HG02943 (cell line): ENCODE measurements around the gene COX5A.
A peak's percentile ranks its signal among the peaks of the same experiment; 100 is the strongest.
"Not testable (repeated sequence)": the region's sequence is repeated elsewhere in the genome, so short reads cannot be mapped to it uniquely, and the experiment has no call there.

Source experiments
- ATAC-seq: cut with Tn5 transposase; IDR thresholded peaks from one replicate; pipeline ENCODE4 v1.9.1; 2021; ENCODE audit warnings: mild to moderate bottlenecking, low read depth, moderate library complexity; ENCODE audit not compliant: unreplicated experiment

COX5A gene

DNA sequence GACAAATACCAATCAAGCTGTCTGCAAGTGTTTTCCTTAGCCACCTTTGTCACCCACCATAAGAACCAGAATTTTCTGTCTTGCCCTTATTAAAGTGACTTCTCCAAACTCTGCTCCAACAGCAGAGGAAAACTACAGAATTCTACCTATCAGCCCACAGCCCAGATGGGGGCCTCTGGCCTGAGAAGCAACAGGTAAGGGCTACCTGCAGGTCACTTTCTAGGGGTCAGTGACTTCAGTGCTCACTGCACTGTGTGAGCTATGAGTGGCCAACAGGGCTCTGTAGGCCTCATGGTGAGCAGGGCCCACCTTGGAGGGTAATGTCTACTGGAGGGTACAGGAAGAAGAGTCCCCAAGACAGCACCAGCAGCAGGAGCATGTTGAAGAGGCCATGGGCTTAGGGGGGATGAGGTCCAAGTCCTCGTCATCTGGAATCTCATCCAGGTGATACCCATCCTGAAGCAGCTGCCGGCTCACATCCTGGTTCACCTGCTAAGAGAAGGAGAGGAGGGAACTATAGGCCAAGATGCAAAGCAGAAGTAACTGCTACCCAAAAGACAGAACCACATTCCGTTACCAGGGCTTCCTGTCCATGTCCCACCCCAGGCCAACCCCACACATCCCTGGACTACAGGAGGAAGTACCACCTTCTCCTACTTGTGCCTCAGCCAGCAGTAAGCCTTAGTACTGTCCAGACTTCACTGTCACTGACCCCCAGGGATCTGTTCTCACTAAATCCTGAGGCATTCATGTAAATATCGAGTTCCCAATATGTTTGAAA lies 35.4 kb downstream of the COX5A start:
- ATAC-seq, result no peak

DNA sequence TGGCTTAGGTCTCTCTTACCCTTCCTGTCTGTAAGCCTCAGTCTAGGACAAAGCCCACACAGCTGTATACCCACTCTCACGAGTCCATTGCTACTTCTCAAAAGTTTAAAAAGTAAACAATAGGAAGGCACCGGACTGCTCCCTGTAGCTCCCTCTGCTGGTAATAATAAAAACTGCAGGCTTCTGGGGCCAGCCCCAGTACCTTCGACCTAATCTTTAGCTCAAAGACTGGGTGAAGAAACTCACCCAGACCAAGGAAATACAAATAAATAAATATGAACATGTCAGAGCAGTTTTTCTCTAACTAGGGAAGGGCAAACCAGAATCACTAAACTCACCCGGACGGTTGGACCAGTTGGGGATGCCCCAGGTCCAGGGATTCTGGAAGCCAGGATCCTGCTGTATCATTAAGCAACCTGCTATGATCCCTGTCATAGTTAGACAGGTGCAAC lies 36.2 kb downstream of the COX5A start:
- no peak for ATAC-seq

DNA sequence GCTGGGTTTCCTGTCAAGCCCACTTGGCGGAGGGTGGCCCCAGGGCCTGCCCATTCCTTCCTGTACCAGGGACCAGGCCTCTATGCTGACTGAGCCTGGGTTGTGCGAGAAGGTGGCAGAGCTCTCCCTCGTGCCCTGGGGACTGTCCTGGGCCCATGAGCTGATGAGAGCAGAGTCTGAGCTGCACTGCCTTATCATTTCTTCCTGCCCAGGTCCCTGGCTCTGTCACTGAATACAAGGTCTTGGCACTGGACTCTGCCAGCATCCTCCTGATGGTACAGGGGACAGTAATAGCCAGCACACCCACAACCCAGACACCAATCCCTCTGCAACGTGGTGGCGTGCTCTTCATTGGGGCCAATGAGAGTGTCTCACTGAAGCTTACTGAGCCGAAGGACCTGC lies 40.6 kb downstream of the COX5A start:
- no peak for ATAC-seq

DNA sequence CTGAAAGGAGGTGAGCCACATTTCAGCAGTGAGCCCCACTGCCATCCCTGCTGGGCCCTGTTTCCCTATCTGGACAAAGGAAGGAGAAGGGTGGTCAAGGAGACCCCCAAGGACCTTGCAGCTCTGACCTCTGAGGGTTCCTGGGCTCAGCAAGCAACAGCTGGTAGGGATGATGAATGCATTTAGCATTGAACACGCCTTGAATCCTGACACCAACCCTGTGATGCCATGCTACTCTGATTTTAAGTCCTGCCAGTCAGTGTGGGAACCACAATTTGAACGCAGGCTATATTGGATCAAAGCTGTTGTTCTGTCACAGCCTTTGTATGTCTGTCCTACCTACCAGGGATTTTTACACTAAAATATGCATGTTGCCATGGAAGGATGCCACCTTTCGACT lies 41.6 kb downstream of the COX5A start:
- ATAC-seq, result no peak

DNA sequence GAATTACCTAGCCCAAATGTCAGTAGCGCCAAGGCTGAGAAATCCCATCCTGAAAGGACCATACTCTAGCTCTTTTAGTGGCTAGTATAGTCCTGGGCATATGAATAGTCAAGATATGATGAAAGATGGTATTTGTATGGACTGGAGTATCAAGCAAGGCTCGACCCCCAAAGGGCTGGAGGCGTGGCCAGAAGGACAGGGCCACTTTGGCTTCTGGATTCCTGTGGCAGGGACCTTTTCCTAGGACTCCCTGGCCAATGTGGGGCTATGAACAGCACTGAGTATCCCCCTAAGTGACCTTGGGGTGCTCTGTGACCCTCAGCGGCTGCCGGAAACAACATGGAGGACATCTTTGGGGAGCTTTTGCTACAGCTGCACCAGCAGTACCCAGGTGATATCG lies 42.0 kb downstream of the COX5A start:
- ATAC-seq, result no peak

DNA sequence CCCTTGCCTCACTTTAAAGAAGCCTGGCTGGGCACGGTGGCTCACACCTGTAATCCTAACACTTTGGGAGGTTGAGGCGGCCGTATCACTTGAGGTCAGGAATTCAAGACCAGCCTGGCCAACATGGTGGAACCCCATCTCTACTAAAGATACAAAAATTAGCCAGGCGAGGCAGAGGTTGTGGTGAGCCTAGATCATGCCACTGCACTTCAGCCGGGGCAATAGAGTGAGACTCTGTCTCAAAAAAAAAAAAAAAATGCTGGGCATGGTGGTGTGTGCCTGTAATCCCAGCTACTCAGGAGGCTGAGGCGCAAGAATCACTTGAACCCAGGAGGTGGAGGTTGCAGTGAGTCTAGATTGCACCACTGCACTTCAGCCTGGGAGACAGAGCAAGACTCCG lies 43.5 kb downstream of the COX5A start:
- not testable (repeated sequence) for ATAC-seq

DNA sequence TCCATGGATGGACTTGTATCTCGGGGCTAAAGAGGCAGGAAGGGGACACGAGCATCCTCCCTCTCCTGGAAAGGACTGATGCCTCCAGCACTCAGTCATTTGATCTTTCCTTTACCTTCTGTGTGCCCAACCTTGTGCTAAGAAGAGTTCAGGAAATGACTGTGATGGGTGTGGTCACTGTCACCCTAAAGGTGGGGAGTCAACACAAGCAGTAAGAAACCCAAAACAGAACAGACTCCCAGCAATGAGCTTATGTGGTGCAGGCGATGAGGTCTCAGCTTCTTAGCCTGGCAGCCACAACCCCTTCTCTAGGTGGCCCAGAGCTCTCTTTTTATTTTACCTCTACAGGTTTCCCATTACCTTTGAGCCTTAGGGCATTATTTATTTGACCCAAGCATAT lies 44.2 kb downstream of the COX5A start:
- ATAC-seq, result no peak

DNA sequence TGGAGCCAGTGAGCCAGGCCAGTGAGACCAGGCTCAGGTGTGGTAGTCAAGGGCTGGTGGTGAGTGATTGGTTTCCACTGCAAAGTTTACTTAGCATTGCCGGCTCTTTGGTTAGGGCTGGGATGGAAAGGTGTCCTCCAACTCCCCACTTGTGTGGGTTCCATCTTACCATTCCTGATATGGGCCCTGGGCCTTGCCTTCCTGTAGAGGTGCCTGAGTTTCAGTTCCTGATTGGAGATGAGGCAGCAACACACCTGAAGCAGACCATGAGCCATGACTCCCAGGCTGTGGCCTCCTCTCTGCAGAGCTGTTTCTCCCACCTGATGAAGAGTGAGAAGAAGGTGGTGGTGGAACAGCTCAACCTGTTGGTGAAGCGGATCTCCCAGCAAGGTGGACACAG lies 44.9 kb downstream of the COX5A start:
- ATAC-seq, result no peak

DNA sequence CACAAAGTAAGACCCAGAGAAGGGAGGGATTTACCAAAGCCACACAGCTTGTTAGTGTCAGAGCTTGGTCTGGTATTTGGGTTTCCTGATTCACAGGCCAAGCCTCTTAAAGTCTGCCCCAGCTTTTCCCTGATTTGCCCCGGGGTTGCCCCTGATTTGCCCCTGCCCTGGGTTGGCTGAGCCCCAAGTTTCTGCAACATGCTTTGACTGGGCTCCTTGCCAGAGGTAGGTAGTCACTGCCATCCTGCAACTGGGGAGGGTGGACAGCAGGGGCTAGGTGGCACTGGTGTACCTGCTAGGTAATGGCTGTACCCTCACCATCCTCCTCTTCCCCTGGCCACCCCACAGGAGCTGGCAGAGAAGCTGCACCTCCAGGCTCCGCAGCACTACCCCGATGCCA lies 45.6 kb downstream of the COX5A start:
- ATAC-seq, result no peak

DNA sequence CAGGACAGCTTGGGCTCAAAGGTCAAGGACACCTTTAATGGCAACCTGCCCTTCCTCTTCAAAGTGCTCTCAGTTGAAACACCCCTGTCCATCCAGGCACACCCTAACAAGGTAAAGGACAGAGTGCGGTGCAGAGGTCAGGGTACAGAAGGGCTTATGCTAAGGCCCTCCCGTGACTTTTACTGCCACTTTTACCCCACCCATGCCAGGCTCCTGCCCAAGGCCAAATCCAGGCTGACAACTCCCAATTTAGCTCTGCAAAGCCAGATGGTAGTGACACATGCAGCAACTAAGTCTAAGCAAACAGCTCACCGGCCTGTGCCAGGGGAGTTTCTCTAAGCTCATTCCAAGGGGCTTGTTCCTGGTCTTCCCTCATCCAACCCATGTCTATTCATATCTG lies 46.4 kb downstream of the COX5A start:
- no peak for ATAC-seq

DNA sequence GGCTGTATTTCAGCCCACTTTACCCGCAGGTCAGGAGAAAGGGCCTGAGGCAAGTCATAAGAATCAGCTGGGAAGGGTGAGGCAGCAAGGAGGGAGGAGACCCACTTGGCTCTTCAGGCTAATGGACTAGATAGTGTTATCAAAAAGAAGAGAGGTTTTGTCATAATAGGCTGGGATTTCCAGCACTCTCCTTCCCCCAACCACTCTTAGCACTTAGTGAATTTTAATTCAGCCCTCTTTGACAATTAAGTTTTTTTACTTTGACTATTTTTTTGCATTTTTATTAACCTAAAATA lies 47.3 kb downstream of the COX5A start:
- no peak for ATAC-seq

DNA sequence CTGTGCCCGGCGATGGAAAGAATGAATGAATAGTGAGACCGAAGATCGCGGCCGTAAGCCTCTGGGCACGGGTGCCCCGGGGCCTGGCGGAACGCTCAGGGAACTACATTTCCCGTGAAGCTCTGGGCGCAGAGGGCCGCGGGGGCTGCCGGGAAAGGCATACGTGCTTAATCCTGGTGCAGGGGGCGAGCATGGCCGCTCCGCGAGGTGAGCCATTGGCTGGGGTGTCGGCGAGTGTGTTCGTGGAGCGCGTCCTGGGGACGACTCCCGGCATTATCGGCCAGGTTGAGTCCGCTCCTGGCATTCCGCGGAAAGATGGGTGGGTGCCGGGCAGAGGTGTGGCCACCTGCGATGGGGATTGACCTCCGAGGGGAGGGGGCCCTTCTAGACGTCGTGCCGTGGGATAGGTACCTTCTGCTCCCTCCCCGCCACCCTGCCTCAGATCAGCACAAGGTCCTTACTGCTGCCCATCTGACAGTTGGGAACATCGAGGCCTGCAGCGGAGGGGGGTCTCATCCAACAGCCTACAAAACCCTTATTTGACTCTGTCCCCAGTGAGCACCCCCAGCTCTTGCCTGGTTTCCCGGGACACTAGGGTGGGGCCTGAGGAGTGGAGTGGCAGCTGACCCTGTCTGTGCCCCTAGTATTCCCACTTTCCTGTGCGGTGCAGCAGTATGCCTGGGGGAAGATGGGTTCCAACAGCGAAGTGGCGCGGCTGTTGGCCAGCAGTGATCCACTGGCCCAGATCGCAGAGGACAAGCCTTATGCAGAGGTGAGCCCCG lies 47.8 kb downstream of the COX5A start, which contains the start of gene MPI:
MPI (plus strand) TSS at position 160 of the 782 bp plus-strand sequence; CDS start at position 192, 32 bp downstream.
- peak; percentile 94 for ATAC-seq

DNA sequence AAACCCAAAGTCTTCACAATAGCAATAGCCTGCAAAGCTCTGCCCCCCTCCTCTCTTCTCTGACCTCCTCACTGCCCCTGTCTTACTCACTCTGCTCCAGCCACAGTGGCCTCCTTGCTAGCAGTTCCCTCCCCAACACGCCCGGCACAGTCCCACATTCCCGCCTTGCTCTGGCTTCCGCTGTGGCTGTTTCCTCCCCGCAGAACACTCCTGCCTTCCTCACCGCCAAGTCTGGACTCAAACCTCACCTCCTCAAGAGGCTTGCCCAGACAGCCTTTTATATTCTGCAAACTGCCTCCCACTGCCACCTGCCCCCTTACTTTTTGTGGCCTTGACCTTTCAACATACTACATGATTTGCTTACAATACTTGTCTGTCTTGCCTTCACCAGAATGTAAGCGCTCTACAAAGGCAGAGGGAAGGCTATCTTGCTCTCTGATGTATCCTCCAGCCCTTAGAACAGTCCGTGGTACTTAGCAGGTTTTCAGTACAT lies 48.4 kb downstream of the COX5A start:
- ATAC-seq, result peak; percentile 23

DNA sequence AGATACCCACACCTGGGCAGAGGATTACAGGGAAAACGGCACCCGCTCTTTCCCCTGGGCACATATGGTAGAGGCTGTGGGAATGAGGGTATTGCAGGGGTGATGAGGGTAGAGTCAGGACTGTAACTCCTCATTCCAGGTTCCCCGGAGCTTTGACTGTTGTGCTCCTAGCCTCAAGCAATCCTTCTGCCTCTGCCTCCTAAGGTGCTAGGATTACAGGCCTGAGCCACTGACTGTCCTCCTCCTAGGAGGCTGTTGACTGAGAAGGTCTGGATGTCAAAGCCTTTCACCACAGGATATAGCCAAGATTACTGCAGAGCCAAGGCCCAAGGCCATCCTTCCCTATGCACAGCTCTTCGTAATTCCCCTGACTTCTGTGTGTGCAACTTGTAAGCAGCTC lies 49.2 kb downstream of the COX5A start:
- ATAC-seq, result no peak

DNA sequence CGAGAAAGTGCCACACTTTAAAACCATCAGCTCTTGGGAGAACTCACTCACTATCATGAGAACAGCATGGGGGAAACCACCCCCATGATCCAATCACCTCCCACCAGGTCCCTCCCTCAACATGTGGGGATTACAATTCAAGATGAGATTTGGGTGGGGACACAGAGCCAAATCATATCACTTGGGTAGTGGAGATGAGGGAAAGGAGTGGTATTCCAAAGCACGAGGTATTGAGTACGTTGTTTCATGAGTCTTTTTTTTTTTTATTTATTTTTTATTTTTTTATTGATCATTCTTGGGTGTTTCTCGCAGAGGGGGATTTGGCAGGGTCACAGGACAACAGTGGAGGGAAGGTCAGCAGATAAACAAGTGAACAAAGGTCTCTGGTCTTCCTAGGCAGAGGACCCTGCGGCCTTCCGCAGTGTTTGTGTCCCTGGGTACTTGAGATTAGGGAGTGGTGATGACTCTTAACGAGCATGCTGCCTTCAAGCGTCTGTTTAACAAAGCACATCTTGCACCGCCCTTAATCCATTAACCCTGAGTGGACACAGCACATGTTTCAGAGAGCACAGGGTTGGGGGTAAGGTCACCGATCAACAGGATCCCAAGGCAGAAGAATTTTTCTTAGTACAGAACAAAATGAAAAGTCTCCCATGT lies 50.2 kb downstream of the COX5A start:
- not testable (repeated sequence) for ATAC-seq

DNA sequence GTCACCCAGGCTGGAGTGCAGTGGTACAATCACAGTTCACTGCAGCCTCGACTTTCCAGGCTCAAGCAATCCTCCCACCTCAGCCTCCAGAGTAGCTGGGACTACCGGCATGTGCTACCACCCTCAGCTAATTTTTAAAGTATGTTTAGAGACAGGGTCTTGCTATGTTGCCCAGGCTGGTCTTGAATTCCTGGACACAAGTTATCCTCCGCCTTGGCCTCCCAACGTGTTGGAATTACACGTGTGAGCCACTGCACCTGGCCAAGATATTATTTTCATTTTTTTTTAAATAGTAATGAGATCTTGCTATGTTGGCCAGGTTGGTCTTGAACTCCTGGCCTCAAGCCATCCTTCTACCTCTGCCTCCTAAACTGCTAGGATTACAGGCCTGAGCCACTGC lies 52.4 kb downstream of the COX5A start:
- no peak for ATAC-seq

DNA sequence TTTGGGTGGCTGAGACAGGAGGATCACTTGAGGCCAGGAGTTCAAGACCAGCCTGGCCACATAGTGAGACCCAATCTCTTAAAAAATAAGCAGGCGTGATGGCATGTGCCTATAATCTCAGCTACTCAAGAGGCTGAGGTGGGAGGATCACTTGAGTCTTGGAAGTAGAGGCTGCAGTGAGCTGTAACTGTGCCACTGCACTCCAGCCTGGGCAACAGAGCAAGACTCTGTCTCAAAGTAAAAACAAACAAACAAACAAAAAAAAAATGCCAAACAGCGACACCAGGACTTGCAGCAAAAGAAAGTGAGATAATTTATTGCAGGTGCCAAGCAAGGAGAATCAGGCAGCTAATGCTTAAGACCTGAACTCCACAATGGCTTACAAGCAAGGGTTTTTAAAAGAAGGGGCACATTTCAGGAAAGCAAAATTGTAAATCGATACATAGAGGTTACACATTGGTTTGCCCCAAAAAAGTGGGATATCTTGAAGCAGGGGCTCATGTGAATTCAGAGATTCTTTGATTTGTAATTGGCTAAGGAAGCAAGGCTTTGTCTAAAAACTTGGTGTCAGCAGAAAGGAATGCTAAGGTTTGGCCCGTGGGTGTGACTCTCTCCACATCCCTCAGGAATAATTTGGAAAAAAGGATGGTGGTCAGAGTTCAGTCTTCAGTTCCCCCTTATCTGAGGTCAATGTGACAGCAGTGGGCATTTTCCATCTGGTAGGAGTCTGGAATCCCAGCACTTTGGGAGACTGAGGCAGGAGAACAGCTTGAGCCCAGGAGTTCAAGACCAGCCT lies 53.2 kb downstream of the COX5A start:
- peak; percentile 6 for ATAC-seq

DNA sequence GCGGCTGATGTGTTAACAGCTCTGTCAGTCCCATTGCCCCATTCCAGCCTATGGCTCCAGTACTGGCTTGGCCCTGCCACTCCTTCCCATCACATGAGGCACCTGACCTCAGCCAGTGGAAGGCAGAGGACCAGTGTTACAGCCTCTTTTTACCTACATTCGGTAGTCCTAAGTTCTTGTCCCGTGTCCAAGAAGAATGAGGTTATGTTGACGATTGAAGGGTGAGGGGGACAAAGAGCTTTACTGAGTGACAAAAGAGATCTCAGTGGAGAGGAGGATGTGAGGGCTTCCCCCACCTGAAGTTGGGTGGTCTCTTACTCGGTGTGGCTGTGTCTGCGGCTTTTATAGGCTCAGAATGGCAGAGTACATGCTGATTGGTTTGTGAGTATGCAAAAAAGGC lies 55.3 kb downstream of the COX5A start:
- no peak for ATAC-seq

DNA sequence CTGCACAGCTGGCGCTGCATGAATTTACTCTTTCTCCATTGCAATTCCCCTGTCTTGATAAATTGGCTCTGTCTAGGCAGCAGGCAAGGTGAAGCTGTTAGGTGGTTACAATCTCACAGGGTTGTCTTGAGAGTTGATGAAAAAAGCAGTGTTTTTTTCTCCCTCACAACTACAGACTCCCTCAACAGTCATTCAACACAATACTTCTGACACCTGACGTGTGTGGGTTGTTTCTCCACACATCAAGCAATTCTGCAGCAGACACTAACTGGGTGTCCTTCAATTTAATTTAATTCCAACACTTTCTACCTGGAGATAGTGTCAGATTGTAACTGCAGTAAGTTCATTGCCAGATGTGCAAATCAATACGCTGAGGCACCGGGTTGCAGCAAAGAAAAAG lies 59.6 kb downstream of the COX5A start:
- ATAC-seq, result no peak

DNA sequence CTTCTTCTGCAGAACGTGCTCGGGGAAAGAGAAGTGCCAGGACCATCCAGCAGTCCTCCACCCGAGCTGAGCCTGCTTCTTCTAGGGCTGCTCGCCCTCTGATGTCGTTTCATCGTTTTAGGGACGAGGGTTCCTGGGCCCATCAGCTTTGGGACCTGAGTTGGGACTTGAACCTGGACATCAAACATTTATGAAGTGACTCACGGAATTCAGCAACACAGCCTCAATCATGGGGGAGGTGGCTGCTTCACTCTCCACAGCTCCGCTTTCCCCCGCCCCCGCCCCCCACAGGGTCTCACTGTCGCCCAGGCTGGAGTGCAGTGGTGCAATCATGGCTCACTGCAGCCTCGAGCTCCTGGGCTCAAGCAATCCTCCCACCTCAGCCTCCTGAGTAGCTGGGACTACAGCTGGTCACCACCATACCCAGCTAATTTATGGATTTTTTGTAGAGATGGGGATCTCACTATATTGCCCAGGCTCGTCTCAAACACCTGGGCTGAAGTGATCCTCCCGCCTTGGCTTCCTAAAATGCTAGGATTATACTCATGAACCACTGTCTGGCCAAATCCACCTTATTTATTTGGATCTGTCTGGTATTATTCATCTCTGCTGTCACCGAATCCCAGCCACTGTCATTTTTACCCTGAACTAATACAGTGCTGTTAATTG lies 64.0 kb downstream of the COX5A start:
- no peak for ATAC-seq
